SK-N-DZ (cell line): ENCODE data around the gene JPT2.
"Not testable (repeated sequence)": the region's sequence is repeated elsewhere in the genome, so short reads cannot be mapped to it uniquely, and the experiment has no call there.

Experiments
- DNase-seq: peaks from one replicate; pipeline ENCODE4 v3.0.0-alpha.2; 2015; ENCODE audit warnings: low spot score

Gene JPT2

GRCh38 chr16:1731073-1731472 lies 53.0 kb downstream of the JPT2 start:
- no peak for DNase-seq

- DNase-seq, result no peak
Measured at GRCh38 chr16:1731603-1732002, 53.5 kb downstream of the JPT2 start.

GRCh38 chr16:1732071-1732470 lies 54.0 kb downstream of the JPT2 start:
- no peak for DNase-seq

DNA sequence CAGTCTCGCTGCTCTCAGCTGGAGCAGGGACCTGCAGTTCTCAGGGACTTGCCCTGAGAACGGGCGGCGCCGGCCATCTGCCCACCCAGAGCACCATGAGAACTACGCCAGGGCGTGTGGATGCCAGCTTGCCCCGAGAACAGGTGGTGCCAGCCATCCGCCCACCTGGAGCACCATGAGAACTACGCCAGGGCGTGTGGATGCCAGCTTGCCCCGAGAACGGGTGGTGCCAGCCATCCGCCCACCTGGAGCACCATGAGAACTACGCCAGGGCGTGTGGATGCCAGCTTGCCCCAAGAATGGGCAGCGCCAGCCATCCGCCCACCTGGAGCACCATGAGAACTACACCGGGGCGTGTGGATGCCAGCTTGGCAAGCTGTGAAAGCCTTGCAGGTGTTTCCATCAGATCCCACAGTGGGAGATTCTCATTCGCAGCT lies 54.5 kb downstream of the JPT2 start:
- not testable (repeated sequence) for DNase-seq

- no peak for DNase-seq
Measured at GRCh38 chr16:1734123-1734522, 56.0 kb downstream of the JPT2 start.

DNA sequence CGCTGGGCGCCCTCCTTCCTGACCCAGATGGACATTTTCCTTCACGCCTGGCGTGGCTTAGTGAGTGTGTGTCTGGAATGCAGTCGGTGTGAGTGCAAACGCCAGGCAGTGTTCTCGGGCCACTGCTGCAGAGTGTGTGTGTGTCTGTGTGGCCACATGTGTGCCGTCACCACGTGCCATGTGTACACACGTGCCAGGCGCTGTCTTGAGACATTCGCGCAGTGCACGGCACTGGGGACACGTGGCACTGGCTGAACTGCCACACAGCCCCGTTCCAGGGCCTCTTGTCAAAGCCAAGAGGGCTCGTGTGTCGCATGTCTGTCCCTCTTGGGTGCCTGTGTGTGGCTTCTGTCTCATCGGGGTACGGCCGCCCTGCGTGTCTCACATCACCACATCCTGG lies 56.7 kb downstream of the JPT2 start:
- DNase-seq, result no peak

- DNase-seq, result no peak
Measured at GRCh38 chr16:1740234-1740633, 62.2 kb downstream of the JPT2 start.

DNA sequence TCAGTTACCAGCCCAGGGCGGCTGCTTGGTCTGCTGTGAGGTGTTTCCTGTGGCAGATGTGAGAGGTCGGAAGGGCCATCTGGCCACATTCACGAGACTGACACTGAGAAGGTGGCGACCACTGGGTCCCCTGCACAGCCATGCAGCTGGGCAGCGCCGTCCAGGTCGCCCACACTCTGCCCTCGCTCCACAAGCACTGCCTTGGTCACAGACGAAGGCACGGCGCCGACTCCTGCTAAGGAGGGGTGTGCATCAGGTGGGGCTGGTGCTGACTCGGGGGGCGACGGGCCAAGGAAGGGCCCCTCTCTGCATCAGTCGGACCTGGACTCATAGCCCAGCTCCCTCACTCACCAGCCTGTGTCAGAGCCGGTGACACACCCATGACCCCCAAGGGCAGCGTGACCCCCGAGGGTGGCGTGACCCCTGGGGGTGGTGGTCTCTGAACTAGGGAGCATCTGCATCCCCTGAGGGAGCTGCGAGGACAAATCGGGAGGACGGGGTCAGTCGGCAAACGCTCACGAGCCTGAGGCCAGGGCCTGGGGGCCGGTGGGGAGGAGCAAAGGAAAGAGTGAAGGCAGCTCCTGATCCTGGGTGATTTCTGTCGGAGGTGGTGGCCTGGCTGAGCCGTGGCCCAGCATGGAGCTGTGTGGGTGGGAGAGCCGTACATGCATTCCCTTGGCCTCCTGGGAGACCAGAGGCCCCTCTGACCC lies 62.9 kb downstream of the JPT2 start:
- no peak for DNase-seq

DNA sequence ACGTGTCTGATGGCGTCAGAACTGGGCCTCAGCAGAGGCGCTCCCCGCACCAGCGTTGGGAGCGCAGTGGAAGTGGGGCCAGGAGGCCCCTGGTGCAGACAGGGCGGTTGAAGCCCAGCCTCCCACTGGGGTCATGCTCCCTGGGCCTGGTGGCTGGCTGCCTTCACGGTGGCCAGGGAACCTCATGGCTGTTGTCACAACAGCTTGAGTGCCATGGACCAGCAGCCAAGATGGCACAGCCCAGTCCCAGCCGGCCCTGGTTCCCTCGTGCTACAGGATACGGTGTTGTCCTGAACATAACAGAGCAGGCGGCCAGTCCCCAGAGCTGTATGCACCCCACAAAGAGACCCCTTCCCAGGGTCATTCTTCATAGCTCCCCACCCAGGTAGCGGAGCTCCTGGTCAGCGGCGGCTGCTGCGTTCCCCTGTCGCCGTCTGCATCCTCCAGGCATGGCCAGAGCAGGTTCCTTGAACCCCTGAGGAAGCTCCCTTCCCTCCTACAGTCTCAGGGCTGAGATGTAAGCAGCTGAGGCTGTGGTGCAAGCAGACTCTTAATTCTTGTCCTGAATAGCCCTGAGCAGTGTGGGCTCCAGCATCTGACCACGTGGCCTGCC lies 63.6 kb downstream of the JPT2 start:
- DNase-seq, result no peak

DNA sequence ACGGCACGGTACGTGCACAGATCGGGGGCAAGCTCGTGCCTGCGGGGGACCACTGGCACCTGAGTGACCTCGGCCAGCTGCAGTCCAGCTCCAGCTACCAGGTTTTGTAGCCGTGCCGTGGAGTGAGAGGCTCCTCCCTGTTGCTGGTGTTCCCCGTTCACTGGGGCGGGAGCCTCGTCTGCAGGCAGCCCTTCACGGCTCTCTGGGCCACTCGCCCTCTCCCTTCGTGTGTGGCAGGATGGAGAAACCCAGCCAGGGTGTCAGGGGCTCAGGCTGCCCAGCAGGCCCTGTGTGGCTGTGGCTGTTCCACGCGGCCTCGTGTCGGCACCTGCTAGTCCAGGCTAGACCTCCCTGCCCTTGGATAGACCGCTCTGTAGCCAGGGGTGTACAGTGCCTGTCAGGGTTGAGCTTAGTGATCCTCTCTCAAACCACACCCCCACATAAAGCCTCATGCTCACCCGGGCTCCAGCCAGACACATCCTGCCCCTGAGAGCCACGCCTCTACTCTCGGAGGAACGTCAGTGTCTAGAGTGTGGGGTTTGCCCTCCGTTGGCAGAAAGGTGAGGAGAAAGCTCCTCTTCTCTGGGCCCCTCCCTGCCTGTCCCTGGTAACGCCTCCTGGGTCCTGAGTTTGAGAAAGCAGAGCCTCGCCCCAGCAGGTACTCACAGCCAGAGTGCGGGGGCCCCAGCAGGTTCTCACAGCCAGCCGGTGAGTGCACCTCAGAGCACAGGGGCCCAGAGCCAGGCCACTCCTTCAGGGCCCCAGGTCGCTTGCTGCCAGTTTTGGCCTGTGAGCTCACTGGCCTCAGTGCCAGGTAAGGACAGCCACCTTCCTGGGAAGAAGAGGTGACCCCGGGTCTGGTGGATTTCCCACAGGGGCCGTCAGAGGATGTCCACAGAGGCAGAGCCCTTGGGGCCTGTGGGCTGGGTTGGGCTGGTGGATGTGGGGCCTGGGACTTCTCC lies 65.6 kb downstream of the JPT2 start:
- DNase-seq, result no peak

DNA sequence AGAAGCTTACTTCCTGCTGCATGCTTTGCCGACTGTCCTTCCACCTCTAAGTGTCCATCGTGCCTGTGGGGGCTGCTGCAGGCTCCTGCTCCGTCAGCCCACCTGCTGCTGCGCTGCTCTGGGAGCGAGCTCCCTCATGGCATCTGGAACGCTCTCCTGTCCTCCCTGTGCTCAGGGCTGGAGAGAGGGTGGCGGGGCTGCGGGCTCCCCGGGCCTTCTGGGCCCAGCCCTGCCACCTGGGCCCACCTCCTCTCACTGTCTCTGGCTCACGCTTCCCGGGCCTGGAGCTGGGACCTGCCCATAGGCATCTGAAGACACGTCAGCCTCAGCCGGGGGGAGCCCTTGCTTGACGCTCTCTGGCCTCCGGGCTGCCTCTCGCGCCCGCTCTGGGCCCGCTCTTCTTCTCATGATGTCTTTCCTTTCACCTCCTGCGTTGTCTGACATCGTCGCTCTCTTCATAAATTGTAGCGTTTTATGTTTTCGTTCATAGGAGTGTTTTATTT lies 66.3 kb downstream of the JPT2 start:
- DNase-seq, result no peak

DNA sequence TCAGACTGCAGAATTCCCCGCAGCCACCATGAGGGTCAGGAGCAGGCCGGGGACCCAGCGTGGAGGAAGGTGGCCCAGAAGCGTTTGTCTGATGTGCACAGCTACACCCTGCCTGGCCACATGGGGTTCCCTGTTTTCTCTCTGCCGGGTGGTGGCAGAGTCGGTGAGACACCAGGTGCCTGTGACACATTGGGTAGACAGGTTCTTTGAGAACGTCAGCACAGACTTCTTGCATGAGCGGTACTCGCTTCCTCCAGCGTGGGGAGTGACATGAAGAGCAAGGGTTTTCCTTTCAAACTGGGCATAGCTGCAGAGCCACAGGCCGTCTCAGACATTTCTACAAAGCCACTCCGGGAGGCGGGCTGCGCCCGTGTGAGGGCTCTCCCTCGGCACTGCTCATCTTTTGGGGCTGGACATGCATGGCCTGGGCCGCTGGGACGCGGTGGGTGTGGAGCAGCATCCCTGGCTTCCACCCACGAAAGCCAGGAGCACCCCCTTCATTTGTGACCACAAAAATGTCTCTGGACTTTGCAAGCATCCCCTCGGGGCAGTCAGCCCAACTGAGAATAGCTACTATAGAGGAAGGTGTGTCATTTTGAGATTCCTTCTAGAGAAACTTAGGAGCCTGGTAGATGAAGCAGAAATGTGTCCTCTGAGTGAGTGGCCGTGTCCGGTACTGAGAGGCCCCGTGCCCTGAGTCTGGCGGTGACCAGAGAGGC lies 67.3 kb downstream of the JPT2 start:
- DNase-seq, result no peak

- no peak for DNase-seq
Measured at GRCh38 chr16:1745900-1746692, 68.0 kb downstream of the JPT2 start.

DNA sequence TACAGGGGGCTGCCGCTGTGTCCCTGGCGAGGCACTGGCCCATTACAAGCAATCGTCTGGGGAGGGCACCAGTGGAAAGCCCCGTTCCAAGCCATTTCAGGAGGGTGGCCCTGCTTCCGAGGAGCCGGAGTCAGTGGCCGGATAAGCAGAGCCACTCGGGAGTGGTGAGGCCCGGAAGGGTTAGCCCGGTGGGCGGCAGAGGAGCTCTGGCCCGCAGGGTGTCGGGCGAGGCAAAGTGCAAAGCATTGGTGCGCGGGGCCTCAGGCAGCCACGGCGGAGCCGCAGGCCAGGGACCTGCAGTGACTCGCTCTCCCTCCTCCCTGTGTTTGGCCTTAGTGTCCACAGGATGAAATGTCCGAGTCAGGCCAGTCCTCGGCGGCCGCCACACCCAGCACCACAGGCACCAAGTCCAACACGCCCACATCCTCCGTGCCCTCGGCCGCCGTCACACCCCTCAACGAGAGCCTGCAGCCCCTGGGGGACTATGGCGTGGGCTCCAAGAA lies 68.7 kb downstream of the JPT2 start:
- DNase-seq, result no peak

DNA sequence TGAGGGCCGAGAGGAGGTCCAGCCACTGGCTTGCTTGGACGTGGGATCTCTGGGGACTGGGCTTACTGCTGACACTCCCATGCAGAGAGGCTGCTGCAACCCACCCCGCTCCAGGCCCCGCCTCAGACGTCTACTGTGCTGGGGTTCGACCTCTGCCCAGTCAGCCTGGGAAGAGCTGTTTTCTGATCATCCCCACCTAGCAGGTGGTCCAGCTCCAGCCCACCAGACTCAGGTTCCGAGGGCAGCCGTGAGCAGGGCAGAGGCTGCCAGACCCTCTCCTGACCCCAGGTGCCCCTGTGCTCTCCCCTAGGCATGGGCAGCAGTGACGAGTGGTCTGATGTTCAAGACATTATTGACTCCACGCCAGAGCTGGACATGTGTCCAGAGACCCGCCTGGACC lies 69.9 kb downstream of the JPT2 start:
- DNase-seq, result no peak

DNA sequence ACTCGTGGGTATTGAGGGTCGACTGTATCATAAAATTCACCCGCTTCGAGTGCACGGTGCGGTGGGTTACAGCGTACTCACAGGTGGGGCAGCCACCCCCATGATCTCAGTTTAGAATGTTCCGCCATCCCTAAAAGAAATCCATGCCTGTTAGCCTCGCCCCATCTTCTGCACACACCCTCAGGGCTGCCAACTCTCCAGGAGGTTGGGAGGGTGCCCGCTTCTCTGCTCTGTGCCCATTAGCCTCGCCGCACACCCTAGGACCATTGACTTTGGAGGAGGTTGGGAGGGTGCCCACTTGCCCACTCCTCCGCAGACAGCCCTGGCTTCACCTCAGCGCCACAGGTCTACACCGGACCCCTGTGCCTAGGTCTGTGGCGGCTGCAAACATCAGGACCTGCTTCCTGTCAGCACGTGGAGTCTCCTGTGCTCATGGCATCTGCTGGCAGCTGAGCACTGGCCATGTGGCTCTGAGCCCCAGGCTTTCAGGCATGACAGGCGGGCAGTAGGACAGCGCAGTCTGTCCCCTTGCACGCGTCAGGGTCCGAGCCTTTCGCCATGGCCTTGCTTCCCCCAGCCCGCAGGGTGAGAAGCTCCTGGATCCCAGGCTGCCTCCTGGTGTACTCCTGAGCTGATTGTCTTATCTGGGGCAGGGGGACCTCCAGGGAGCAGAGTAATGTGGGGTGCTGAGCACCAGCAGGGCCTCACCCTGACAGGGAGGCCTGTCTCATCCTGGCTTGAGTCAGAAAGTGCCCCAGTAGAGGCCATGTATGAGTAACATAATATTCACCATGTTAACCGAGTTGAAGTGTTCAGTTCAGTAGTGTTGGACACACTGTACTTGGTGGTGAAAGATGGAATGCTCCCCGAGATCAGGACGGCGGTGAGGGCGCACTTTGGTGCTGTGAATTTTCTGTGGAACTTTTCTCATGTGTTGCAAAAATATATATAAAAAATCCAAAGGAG lies 71.4 kb downstream of the JPT2 start:
- no peak for DNase-seq
